Esophagus muscularis mucosa (tissue), 4 donors: ENCODE data around the gene CIZ1. TPM values are rescaled to one million over a fixed set of nuclear protein-coding genes. Genes with fewer than 3 reads are reported as not detected.
A peak's percentile ranks its signal among the peaks of the same experiment; 100 is the strongest.
"Not testable (repeated sequence)": the region's sequence is repeated elsewhere in the genome, so short reads cannot be mapped to it uniquely, and the experiment has no call there.

Experiments used
- DNase-seq: peaks from one replicate; pipeline ENCODE4 v3.0.0-alpha.2; 2017; ENCODE audit errors: extremely low spot score
- H3K27ac ChIP-seq, 4 donors: fragments of 200-600 bp; sonication (generic); replicated peaks in 1 of 4; 1 replicate in 3 of 4; 2 replicates in 1 of 4; pipeline ENCODE4 v1.5.1; 2016 to 2019; ENCODE audit warnings: mild to moderate bottlenecking in 1 of 4
- H3K27me3 ChIP-seq, 4 donors: fragments of 200-600 bp; sonication (generic); one replicate each; pipeline versions ENCODE4 v1.5.1 to v1.6.0; 2016 to 2019
- H3K36me3 ChIP-seq, 4 donors: fragments of 200-600 bp; sonication (generic); one replicate each; pipeline ENCODE4 v1.5.1; 2016 to 2019
- H3K4me1 ChIP-seq, 4 donors: fragments of 200-600 bp; sonication (generic); one replicate each; pipeline ENCODE4 v1.5.1; 2016 to 2019
- H3K4me3 ChIP-seq, 4 donors: fragments of 200-600 bp; sonication (generic); 1 replicate in 2 of 4; 2 replicates in 2 of 4; pipeline ENCODE4 v1.5.1; 2016 to 2019; ENCODE audit warnings: mild to moderate bottlenecking in 4 of 4, moderate library complexity in 1 of 4
- H3K9me3 ChIP-seq, 4 donors: fragments of 200-600 bp; sonication (generic); 1 replicate in 3 of 4; 2 replicates in 1 of 4; pipeline ENCODE4 v1.5.1; 2016 to 2019
- EP300 ChIP-seq: sonication (generic); formaldehyde crosslinking; IDR thresholded peaks from one replicate; pipeline ENCODE4 v1.6.1; 2017; ENCODE audit warnings: antibody characterized with exemption
- POLR2A ChIP-seq: fragments of 450-650 bp; IDR thresholded peaks from one replicate; pipeline ENCODE4 v1.6.1; 2017; ENCODE audit warnings: antibody characterized with exemption, moderate library complexity, mild to moderate bottlenecking, low read depth
- POLR2AphosphoS5 ChIP-seq, 2 donors: sonication (generic); formaldehyde crosslinking; IDR thresholded peaks; one replicate each; pipeline ENCODE4 v1.6.1; 2017; ENCODE audit warnings: antibody characterized with exemption in 2 of 2
- WGBS: methylation state at CpG from one replicate; pipeline ENCODE4 v1.1.5; 2018; 5-methylcytosine and 5-hydroxymethylcytosine counted together
- intact Hi-C: fragments of 100-400 bp; cut with DNase I; formaldehyde crosslinking; loops from one replicate; pipeline ENCODE4 v1.15.1; 2023
- total RNA-seq, 4 donors: library from RNA; depleted of rRNA; stranded (reverse); fragments of >200 nt; gene quantifications; one replicate each; pipeline versions ENCODE4 v1.1.0 to v1.2.1, GENCODE V29; 2016
- TF ChIP-seq, protein P1 (sequence below), 3 experiments: fragments of 200-600 bp in 2 of 3; fragments of 450-650 bp in 1 of 3; sonication (generic) in 2 of 3; IDR thresholded peaks; one replicate each; pipeline ENCODE4 v1.5.1; 2017 to 2019; ENCODE audit warnings: antibody characterized with exemption in 3 of 3, mild to moderate bottlenecking in 2 of 3, moderate library complexity in 1 of 3

The CIZ1 gene
- total RNA-seq, 4 donors from 2014 or later = 57.5 to 110 (median 73.2) TPM

DNA sequence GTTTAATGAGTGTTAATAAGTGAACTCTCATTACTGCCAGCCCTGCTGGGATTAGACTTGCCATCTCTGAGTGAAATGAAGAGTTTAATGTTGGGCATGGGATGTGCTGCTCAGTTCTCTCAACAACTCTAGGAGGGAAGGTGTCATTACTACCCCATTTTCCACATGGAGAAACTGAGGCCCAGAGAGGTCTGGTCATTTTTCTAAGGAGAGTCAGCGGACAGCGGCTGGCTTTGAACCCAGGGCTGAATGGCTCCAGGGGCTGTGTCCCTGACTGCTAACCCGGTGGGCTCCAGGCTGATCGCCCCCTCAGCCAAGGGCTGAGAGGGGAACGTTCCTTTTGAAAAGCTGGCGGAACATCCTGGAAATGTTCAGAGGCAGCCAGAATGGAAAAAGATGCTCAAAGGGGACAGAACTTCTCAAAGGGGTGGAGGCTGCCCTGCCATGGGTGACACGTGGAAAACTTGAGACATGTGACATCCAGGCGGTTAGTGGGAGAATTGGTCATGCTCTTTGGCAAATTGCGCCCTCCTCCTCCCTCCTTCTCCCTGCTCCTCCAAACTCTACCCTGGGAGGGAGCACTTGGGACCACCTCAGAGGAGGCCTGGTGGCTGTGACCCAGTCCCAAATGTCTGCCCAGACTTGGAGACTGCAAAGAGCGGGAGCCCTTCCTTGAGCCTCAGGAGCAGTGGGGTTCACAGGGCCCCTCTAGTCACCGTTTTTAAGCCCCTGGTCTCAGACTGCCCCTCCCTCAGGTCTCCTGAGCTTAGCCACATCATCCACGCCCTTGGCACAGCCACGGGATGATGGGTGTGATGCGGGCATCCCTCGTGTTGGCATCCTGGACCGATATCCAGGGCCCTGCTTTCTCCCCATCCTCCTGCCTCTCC lies 40.5 kb upstream of the CIZ1 start:
- TF ChIP-seq POLR2A (no peak), POLR2AphosphoS5 (IDR thresholded peaks at IDR 0.05) (peak in 1 of 2 donors; percentile 11)
- no peak overlapping the region for H3K4me3 ChIP-seq
- DNase-seq = no peak
- no peaks in the 10 kb centered on the region for H3K27me3 ChIP-seq
- no peaks in the 10 kb centered on the region for H3K9me3 ChIP-seq
- intact Hi-C loops = no loop called here
- 75% methylated on average over 16 of the region's 16 CpGs for WGBS
- no peaks in the 10 kb centered on the region for H3K36me3 ChIP-seq
- no peaks in the 10 kb centered on the region for H3K4me1 ChIP-seq
- H3K27ac ChIP-seq = peak overlapping the region in 1 of 4 donors; percentile 31

DNA sequence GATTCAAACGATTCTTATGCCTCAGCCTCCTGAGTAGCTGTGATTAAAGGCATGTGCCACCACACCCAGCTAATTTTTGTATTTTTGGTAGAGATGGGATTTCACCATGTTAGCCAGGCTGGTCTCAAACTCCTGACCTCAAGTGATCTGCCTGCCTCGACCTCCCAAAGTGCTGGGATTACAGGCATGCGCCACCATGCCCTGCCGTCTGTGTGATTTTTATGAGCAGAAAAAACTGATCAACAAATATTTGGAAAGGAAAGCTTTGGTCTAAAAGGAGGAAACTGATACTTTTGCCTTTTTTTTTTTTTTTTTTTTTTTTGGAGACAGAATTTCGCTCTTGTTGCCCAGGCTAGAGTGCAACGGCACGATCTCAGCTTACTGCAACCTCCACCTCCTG lies 39.5 kb upstream of the CIZ1 start:
- H3K27ac ChIP-seq, DNase-seq, intact Hi-C loops, H3K9me3 ChIP-seq, H3K4me1 ChIP-seq, H3K27me3 ChIP-seq, H3K36me3 ChIP-seq, H3K4me3 ChIP-seq: not testable (repeated sequence)
- WGBS = 78% methylated on average over 7 of the region's 7 CpGs

DNA sequence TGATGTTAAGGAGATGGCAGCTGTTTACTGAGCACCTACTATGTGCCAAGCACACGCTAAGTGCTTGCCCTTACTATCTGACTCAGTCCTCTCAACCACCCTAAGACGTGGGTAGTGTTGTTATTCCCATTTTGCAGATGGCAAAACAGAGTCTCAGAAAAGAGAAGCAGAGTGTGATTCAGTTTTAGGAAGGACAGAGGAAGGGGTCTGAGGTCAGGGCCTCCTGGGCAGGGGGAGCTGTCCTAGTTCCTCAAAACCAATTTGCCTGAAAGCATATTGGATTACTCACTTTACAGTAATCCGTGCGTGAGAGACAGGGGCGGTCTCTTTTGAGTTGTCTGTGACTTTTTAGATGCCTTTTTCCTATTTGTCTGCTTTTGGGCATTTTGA lies 35.0 kb upstream of the CIZ1 start:
- Histone ChIP-seq H3K4me1 (no peaks in the 10 kb centered on the region), H3K27ac (no peak overlapping the region), H3K9me3 (no peaks in the 10 kb centered on the region), H3K27me3 (no peaks in the 10 kb centered on the region), H3K4me3 (no peak overlapping the region), H3K36me3 (peaks cover 0 to 25% (median 4%) of the 10 kb centered on the region in 4 donors)
- intact Hi-C loops = no loop called here
- 79% methylated on average over 5 of the region's 5 CpGs for WGBS
- TF ChIP-seq POLR2A = no peak
- no peak for TF ChIP-seq POLR2AphosphoS5 (IDR thresholded peaks at IDR 0.05)
- TF ChIP-seq, protein P1, sequence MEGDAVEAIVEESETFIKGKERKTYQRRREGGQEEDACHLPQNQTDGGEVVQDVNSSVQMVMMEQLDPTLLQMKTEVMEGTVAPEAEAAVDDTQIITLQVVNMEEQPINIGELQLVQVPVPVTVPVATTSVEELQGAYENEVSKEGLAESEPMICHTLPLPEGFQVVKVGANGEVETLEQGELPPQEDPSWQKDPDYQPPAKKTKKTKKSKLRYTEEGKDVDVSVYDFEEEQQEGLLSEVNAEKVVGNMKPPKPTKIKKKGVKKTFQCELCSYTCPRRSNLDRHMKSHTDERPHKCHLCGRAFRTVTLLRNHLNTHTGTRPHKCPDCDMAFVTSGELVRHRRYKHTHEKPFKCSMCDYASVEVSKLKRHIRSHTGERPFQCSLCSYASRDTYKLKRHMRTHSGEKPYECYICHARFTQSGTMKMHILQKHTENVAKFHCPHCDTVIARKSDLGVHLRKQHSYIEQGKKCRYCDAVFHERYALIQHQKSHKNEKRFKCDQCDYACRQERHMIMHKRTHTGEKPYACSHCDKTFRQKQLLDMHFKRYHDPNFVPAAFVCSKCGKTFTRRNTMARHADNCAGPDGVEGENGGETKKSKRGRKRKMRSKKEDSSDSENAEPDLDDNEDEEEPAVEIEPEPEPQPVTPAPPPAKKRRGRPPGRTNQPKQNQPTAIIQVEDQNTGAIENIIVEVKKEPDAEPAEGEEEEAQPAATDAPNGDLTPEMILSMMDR (IDR thresholded peaks at IDR 0.05) = no peak
- TF ChIP-seq EP300 = no peak
- DNase-seq = no peak

DNA sequence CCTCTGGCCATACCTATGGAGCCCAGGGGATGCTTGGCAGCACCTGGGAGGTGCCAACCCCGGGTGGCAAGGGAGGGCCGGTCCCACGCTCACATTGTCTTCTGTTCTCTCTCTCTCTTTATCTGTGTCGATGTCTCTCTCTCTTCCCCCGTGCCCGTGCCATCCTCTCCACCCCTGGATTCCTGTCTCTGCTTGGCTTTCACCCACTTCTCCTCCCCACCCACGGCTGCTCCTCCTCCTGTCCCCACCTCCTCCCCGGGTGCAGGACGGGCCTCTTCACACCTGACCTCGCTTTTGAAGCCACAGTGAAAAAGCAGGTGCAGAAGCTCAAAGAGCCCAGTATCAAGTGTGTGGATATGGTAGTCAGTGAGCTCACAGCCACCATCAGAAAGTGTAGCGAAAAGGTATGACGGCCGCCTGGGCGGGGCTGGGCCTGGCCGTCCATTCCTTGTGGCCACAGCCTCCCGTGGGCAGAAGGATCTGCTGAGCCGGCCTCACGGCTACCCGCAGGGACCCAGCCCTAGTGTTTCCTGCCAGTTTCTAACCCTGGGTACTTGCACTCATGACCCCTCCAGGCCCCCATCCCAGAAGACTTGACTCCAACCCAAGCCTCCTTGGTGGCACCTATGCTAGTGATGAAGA lies 34.5 kb upstream of the CIZ1 start:
- Histone ChIP-seq H3K4me1 (no peaks in the 10 kb centered on the region), H3K27me3 (no peaks in the 10 kb centered on the region), H3K36me3 (peaks cover 0 to 27% (median 4%) of the 10 kb centered on the region in 4 donors), H3K4me3 (no peak overlapping the region), H3K9me3 (no peaks in the 10 kb centered on the region), H3K27ac (no peak overlapping the region)
- intact Hi-C loops = no loop called here
- TF ChIP-seq POLR2A = no peak
- TF ChIP-seq, protein P1 (IDR thresholded peaks at IDR 0.05) = no peak
- no peak for TF ChIP-seq POLR2AphosphoS5 (IDR thresholded peaks at IDR 0.05)
- TF ChIP-seq EP300 = no peak
- no peak for DNase-seq
- WGBS = 84% methylated on average over 19 of the region's 19 CpGs

DNA sequence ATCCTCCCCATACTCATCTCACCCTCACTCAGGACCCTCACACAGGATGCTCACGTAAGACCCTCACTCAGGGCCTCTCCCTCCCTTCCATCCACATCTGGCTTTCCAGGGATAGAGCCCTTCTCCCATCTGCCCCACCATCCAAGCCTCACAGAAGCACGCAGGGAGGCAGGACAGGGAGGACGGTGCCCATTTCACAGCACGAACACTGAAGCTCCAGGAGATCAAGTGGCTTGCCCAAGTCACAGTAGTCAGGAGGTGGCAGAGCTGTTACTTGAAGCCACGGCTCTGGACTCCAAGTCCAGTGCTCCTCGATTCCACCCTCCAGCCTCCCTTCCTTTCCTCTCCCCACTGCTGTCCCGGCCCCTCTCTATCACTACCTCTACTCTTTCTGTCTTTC lies 33.5 kb upstream of the CIZ1 start:
- 87% methylated on average over 7 of the region's 7 CpGs for WGBS
- Histone ChIP-seq H3K27me3 (no peaks in the 10 kb centered on the region), H3K4me1 (no peaks in the 10 kb centered on the region), H3K9me3 (no peaks in the 10 kb centered on the region), H3K4me3 (no peak overlapping the region), H3K27ac (no peak overlapping the region), H3K36me3 (peaks cover 0 to 27% (median 4%) of the 10 kb centered on the region in 4 donors)
- DNase-seq = no peak
- no peak for TF ChIP-seq POLR2A
- no peak for TF ChIP-seq EP300
- TF ChIP-seq, protein P1 (IDR thresholded peaks at IDR 0.05) = no peak
- no peak for TF ChIP-seq POLR2AphosphoS5 (IDR thresholded peaks at IDR 0.05)
- intact Hi-C loops = no loop called here
